Measurements from ENCODE around the gene CDH23.

DNA sequence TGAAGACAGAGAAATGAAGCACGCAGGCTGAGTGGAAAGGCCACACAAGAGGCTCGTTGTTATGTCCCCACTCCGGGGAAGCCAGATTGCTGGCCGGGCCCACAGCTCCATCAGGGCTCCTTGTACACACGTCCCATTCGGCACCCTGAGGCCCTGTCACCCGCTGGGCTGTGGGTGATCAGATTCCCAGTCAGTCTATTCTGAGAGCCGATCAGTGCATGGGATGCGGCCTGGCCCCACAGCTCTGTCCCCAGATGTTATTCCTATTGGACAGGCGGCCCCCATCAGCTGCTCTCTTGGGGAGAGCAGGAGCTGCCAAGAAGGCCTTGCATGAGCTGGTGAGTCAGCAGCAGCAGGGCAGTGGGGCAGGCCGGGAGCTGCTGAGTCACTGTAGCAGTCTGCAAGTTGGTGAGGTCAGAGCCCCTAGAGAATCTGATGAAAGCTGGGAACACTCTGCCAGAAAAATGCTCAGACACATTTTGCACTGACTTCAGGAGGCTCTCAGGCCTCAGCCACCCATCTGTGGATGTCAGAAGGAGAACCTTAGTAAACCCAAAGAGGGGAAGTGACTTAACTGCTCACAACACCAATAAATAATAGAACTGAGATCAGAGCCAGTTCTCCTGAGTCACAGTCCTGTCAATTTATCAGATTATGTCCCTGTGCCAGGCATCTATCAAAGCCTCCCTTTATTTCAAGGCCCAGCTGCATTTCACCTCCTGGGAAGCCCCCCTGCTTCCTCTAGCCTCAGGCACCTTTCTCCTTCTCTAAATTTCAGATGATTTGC, 463.7 kb downstream of the CDH23 start:
- TF ChIP-seq EP300 (IDR thresholded peaks at IDR 0.05) = no peak
- peak; percentile 83 to 98 for TF ChIP-seq POLR2AphosphoS5 (IDR thresholded peaks at IDR 0.05)
- TF ChIP-seq, protein P1, sequence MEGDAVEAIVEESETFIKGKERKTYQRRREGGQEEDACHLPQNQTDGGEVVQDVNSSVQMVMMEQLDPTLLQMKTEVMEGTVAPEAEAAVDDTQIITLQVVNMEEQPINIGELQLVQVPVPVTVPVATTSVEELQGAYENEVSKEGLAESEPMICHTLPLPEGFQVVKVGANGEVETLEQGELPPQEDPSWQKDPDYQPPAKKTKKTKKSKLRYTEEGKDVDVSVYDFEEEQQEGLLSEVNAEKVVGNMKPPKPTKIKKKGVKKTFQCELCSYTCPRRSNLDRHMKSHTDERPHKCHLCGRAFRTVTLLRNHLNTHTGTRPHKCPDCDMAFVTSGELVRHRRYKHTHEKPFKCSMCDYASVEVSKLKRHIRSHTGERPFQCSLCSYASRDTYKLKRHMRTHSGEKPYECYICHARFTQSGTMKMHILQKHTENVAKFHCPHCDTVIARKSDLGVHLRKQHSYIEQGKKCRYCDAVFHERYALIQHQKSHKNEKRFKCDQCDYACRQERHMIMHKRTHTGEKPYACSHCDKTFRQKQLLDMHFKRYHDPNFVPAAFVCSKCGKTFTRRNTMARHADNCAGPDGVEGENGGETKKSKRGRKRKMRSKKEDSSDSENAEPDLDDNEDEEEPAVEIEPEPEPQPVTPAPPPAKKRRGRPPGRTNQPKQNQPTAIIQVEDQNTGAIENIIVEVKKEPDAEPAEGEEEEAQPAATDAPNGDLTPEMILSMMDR (IDR thresholded peaks at IDR 0.05) = no peak
